HG02642 (cell line): ENCODE measurements around the gene AIDA.
"Not testable (repeated sequence)": the region's sequence is repeated elsewhere in the genome, so short reads cannot be mapped to it uniquely, and the experiment has no call there.

Experiments
- ATAC-seq: cut with Tn5 transposase; IDR thresholded peaks from one replicate; pipeline ENCODE4 v1.9.1; 2021; ENCODE audit warnings: mild to moderate bottlenecking; ENCODE audit not compliant: unreplicated experiment, poor library complexity

The AIDA gene

DNA sequence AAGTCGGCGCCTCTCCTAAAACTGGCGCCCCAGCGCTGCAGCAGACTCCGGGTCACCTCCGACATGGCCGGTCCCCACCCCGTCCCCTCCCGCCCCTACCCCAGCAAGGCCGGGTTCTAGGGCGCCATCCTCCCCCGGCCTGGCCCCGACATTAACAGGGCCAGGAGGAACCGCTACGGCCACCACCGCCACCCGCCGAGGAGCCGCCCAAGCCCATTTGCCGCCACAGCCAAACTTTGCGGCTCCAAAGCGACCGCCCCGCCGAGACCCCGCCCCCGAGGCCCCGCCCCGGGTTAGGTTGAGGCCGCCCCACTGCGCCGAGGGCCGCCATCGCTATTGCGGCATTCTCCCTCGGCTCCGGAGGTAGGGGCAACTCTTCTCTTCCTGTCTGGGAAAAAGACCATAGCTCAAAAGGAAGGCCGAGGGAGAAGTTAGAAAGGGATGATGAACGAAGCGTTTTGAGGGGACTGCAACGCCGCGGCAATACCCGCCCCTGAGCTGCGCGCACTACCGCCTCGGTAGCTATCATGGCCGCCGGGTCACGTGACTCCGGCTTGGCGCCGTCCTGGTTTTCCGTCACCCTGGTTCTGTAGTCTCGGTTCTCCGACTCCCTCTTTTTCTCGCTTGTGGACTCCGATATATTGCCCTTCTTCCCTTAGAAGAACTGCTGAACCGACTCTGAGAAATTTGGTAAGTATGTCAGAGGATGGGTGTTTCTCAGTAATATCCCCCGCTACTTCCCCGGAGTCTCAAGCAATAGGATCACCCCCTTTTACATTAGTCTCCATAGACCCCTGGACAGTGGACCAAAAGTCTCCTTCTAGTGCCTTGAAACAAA, at the start of gene AIDA, which contains the start of gene BROX:
Gene AIDA, minus strand, starts transcription at position 239 of the 838 bp plus-strand sequence. Its CDS starts 174 bp downstream, at position 65.
Gene BROX, plus strand, starts transcription at position 312 of the 838 bp plus-strand sequence. CDS start 3,136 bp downstream, outside the sequence.
- ATAC-seq, result peak; percentile 85

DNA sequence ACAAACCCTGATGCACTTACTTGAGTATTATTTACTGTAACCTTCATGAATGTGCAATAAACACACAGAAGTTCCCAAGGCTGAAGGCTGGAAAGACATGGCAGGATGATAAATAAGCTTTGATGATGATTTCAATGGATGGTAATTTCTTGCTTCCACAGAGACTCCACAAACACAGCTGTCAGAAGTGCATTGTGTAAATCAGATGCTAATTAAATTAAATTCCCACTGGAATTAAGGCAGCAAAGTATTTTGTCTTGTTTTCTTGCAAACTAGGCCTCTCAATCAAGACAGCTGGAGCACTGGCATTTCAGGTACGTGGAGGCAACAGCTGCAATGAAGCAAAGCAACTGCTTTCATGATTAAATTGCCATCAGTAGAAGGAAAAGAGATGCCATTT, 48.8 kb upstream of the AIDA start:
- ATAC-seq, result no peak

GRCh38 chr1:222759451-222760035, 47.3 kb upstream of the AIDA start:
- no peak for ATAC-seq

GRCh38 chr1:222757646-222758268, 45.5 kb upstream of the AIDA start:
- no peak for ATAC-seq

DNA sequence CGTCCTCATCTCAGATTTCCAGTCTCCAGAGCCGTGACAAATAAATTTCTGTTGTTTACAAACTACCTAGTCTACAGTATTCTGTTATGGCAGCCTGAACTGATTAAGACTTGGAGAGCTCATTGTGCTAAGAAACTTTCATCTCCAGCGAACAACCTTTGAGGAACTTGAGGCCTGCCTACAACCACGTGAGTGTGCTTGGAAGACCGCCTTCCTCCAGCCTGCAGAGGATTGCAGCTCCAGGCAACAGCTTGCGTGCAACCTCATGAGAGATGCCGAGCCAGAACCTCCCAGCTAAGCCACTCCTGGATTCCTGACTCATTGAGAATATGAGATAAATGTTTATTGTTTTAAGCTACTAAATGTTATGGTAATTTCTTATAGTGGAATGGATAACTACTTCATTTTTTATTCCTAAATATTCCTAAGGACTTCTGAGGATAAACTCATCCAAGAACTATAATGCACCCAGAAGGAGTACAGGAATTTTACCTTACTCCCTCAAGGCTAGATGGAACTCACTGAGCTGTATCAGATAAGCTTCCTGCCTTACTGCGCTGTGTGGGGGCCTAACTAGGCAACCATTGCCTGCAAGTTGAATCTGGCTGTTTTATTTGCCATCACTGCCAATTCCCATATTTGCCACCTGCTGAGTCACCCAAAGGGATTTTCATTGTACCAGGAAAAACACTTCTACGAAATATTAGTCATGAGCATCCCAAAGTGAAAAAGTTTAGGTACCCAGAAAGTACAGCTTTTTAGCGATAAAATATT, 42.3 kb upstream of the AIDA start:
- no peak for ATAC-seq

- no peak for ATAC-seq
Observed at GRCh38 chr1:222751255-222751654, 39.0 kb upstream of the AIDA start.

- ATAC-seq, result peak; percentile 57
Observed at GRCh38 chr1:222750651-222751050, 38.4 kb upstream of the AIDA start.

DNA sequence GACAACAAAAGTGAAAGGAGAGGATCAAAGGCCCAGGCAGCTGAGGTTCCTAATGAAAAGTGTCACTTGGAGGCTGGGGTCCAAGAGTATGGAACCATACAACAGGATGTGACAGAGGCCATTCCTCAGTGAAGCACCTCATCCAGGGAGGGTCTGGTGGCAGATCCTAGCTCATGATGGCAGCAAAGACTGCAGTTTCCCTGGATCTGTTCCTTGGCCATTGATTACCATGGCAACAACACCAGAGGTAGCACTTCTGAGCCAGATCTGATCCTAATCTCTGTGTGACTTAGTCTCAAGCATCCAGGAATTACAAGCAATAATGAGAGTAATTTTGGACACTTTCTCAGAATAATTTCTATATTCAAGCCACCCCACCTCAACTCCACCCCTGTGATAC, 37.6 kb upstream of the AIDA start:
- ATAC-seq, result no peak

GRCh38 chr1:222741630-222742457, 29.6 kb upstream of the AIDA start:
- not testable (repeated sequence) for ATAC-seq

GRCh38 chr1:222739929-222740328, 27.6 kb upstream of the AIDA start:
- ATAC-seq, result no peak

GRCh38 chr1:222739465-222739864, 27.2 kb upstream of the AIDA start:
- no peak for ATAC-seq

GRCh38 chr1:222736972-222737371, 24.7 kb upstream of the AIDA start, which contains the start of gene FAM177B:
TSS of gene FAM177B (plus strand) at chr1:222737202. CDS start at chr1:222746546, 9,344 bp downstream.
- no peak for ATAC-seq

DNA sequence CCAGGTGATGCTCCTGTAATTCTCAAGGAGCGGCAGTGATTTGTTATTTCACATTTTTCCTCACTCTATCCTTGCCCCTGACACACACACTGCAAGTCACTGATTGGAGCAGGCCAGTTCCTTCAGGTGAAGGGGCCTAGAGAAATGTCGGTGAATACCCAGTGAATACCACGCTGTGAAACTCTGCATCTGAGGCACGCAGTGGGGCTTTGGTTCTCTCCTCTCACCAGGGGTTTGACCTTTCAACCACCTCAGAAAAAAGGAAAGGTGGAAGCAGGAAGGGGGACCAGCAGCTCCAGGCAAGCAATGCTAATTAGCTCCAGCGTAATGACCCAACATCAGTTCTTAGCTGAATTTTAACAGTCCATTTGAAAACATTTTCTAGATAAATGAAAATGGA, 24.2 kb upstream of the AIDA start:
- ATAC-seq, result no peak

DNA sequence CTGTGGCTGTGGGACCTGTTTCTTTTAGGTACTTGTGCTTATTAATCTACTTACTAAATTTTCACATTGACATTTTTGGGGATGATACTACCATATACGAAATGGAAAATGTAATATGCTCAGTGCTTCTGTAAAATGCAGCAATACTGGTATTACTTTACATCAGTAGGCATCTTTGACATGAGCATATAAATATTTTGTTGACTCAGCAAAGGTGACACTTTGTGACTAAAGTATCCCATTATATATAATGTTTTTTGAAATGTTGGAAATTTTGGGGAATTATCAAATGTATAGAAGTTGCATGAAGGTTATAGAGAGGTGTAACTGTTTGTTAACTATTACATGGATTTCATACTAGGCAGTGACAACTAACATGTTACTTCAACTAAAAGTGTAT, 22.4 kb upstream of the AIDA start:
- ATAC-seq, result no peak

DNA sequence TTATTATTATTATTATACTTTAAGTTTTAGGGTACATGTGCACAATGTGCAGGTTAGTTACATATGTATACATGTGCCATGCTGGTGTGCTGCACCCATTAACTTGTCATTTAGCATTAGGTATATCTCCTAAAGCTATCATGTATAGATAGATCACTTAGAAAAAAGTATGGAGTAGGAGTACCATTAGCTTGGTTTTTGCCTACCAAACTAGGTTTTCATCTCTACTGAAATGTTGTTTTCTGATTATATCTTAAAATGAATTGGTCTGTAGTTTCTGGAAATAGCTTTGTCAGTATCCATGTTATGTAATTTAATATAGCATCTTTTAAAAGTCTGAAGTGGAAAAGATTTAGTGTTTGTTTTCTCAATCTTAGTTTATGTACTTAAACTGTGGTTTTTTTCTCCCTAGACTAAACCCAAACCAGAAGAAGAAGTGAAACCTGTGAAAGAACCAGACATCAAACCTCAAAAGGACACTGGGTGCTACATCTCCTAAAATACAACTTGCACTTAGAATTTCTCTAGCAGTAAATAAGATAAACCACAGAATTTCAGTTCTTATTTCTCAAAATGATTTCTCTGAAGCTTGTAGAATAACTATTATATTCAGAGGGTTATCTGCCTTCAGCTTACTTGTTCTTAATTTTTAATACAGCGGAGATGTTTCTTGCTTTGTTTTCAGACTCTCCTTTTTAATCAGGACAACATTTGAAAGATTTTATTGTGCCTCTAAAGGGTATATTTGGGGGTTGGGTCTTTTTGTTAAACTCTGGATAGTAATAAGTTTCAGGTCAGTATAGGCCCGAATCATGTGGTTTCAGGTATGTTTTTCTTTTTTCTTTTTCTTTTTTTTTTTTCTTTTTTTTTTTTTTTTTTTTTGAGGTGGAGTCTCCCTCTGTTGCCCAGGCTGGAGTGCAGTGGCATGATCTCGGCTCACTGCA, 20.2 kb upstream of the AIDA start:
- peak; percentile 97 for ATAC-seq

DNA sequence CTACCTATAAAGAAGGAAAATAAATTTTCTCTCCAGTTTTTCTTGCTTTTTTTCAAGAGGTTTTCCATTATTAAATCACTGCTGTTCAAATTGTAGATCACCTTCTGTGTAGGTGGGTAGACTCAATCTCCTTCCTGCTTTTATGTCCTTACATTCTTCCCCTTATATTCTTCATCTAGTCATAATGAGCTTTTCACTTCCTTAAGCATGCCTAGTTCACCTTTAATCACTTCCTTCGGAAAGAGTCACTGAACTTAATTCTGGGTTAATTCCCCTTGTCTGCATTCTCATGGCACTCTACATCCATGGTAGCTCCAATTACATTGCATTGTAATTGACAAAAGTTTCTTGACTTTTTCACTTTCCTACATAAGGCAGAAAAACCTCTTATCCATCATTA, 18.6 kb upstream of the AIDA start:
- no peak for ATAC-seq

GRCh38 chr1:222728746-222729145, 16.5 kb upstream of the AIDA start:
- no peak for ATAC-seq

DNA sequence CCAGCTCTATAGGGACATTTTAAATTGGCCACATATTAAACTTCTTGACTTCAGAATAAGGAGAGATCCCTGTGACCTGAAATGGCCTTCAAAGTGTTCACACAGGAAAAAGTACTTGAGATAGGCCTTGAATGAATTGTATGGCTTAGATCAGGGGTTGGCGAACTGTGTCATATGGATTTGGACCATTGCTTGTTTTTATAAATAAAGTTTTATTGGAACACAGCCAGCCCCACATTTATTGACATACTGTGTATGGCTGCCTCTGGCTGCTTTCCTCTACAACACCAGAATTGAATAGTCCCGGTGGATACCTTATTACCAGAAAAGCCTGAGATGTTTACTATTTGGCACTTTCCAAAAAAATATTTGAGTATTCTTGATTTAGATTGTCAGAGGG, 4.1 kb upstream of the AIDA start:
- no peak for ATAC-seq
